ENCODE results near the gene KMT2E.

Gene KMT2E

GRCh38 chr7:105127179-105127578, 113.2 kb downstream of the KMT2E start:
- no peak for TF ChIP-seq CTCF (IDR thresholded peaks at IDR 0.05; ENCODE audit: insufficient read depth, low read depth, low read length, missing control alignments)
- no peak for DNase-seq (ENCODE audit: low read depth)
- no peak overlapping the region for H3K4me3 ChIP-seq (ENCODE audit: low read length)

- no peak overlapping the region for H3K4me3 ChIP-seq (ENCODE audit: low read length)
- no peak for DNase-seq (ENCODE audit: low read depth)
- no peak for TF ChIP-seq CTCF (IDR thresholded peaks at IDR 0.05; ENCODE audit: insufficient read depth, low read depth, low read length, missing control alignments)
These were observed 116.0 kb downstream of the KMT2E start for GRCh38 chr7:105130048-105130447.

- no peak for DNase-seq (ENCODE audit: low read depth)
- no peak for TF ChIP-seq CTCF (IDR thresholded peaks at IDR 0.05; ENCODE audit: insufficient read depth, low read depth, low read length, missing control alignments)
- H3K4me3 ChIP-seq (ENCODE audit: low read length), result no peak overlapping the region
These were observed 116.6 kb downstream of the KMT2E start for GRCh38 chr7:105130580-105130979.

- no peak overlapping the region for H3K4me3 ChIP-seq (ENCODE audit: low read length)
- peak; percentile 20 for DNase-seq (ENCODE audit: low read depth)
- no peak for TF ChIP-seq CTCF (IDR thresholded peaks at IDR 0.05; ENCODE audit: insufficient read depth, low read depth, low read length, missing control alignments)
These were observed 117.1 kb downstream of the KMT2E start for GRCh38 chr7:105131033-105131656.

- no peak for DNase-seq (ENCODE audit: low read depth)
- no peak overlapping the region for H3K4me3 ChIP-seq (ENCODE audit: low read length)
- no peak for TF ChIP-seq CTCF (IDR thresholded peaks at IDR 0.05; ENCODE audit: insufficient read depth, low read depth, low read length, missing control alignments)
These were observed 117.9 kb downstream of the KMT2E start for GRCh38 chr7:105131890-105132289.

- no peak overlapping the region for H3K4me3 ChIP-seq (ENCODE audit: low read length)
- TF ChIP-seq CTCF (IDR thresholded peaks at IDR 0.05; ENCODE audit: insufficient read depth, low read depth, low read length, missing control alignments), result no peak
- DNase-seq (ENCODE audit: low read depth), result no peak
These were observed 118.3 kb downstream of the KMT2E start for GRCh38 chr7:105132335-105132734.

GRCh38 chr7:105132835-105133234, 118.8 kb downstream of the KMT2E start:
- no peak overlapping the region for H3K4me3 ChIP-seq (ENCODE audit: low read length)
- DNase-seq (ENCODE audit: low read depth), result no peak
- no peak for TF ChIP-seq CTCF (IDR thresholded peaks at IDR 0.05; ENCODE audit: insufficient read depth, low read depth, low read length, missing control alignments)

Data from epithelial cell of esophagus (primary cell).